ENCODE data around the gene OR2V1. TPM values are rescaled to one million over a fixed set of nuclear protein-coding genes. Genes with fewer than 3 reads are reported as not detected.
"Not testable (repeated sequence)": the region's sequence is repeated elsewhere in the genome, so short reads cannot be mapped to it uniquely, and the experiment has no call there.

The OR2V1 gene
- total and polyA plus RNA-seq, 8 donors: not detected

DNA sequence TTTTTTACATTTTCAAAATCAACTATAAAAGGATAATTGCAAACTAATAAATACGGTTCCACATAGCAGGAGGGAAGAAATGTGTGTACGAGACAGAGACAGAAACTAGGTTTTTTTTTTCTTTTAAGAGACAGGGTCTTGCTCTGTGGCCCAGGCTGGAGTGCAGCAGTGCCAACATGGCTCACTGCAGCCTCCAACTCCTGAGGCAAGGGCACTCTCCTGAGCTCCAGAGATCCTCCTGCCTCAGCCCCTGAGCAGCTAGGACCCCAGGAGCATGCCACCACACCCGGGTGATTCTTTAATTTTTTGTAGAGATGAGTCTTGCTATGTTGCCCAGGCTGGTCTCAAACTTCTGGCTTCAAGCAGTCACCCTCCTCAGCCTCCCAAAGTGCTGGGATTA lies 2.1 kb upstream of the OR2V1 start:
- DNase-seq: no peak
- Histone ChIP-seq H3K27ac (no peak overlapping the region), H3K4me3 (no peak overlapping the region), H3K4me1 (no peaks in the 10 kb centered on the region), H3K9me3 (peaks cover 0 to 14% (median 12%) of the 10 kb centered on the region in 4 donors), H3K27me3 (peaks cover 0 to 46% (median 29%) of the 10 kb centered on the region in 3 donors), H3K36me3 (no peaks in the 10 kb centered on the region)
- intact Hi-C loops (cut with DNase I; ENCODE audit: low total_unique reads): no loop called here
- TF ChIP-seq EP300 (IDR thresholded peaks at IDR 0.05) (no peak), POLR2AphosphoS5 (IDR thresholded peaks at IDR 0.05) (no peak), CTCF (IDR thresholded peaks at IDR 0.05) (no peak), POLR2A (IDR thresholded peaks at IDR 0.05) (no peak)
- 70 to 85% (median 80%) methylated on average over 3 of the region's 3 CpGs for WGBS, 5 donors

DNA sequence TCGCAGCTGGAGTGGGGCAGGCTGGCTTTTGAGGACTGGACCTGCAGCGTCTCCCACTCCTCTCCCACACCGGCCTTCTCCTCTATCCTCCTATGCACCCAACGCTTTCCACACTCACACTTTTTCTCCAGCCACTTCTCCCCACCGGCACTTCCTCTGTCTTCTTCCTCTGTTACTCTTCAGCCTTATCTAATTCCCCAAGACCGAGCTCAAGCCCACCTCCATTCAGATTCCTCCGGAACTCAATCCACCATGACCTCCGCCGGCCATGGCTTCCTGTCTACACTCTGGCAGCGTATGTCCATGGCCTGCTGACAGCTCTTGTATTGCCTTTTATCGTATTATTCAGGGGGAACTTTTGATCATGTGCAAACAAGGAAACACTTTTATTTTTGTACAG lies 545 bp upstream of the OR2V1 start:
- 72 to 84% (median 81%) methylated on average over 11 of the region's 11 CpGs for WGBS, 5 donors
- DNase-seq: no peak
- Histone ChIP-seq H3K4me1 (no peaks in the 10 kb centered on the region), H3K27ac (no peak overlapping the region), H3K36me3 (no peaks in the 10 kb centered on the region), H3K27me3 (peaks cover 0 to 62% (median 35%) of the 10 kb centered on the region in 3 donors), H3K4me3 (no peak overlapping the region), H3K9me3 (peaks cover 0 to 9% (median 8%) of the 10 kb centered on the region in 4 donors)
- no peak for TF ChIP-seq POLR2A (IDR thresholded peaks at IDR 0.05)
- TF ChIP-seq EP300 (IDR thresholded peaks at IDR 0.05): no peak
- no peak for TF ChIP-seq POLR2AphosphoS5 (IDR thresholded peaks at IDR 0.05)
- no peak for TF ChIP-seq CTCF (IDR thresholded peaks at IDR 0.05)
- intact Hi-C loops (cut with DNase I; ENCODE audit: low total_unique reads): no loop called here

DNA sequence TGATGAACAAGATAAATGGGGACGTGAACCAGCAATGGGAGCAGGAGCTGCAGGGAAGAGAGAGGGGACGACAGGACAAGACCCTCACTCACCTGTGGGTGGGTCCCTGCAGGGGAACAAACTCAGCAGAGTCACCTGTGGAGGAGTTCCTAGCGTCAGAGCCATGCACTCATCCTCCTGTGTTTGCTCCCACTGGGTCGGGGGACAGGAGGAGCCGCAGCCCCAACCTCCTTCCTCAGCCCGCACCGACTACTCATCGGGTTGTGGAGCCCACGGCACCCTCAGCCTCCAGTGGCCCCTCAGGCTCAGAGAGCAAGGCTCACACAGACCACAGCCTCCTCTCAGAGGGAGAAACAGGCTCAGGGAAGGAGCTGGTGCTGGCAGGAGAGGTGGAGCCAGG lies 888 bp downstream of the OR2V1 start:
- intact Hi-C loops (cut with DNase I; ENCODE audit: low total_unique reads): not testable (repeated sequence)
- WGBS, 5 donors: 52 to 73% (median 61%) methylated on average over 5 to 9 of the region's 9 CpGs
- H3K27me3 ChIP-seq: peaks cover 0 to 63% (median 35%) of the 10 kb centered on the region in 3 donors

GRCh38 chr5:181129601-181130000 lies 1.4 kb downstream of the OR2V1 start:
- H3K27me3 ChIP-seq: peaks cover 0 to 63% (median 35%) of the 10 kb centered on the region in 3 donors
- H3K4me3 ChIP-seq: no peak overlapping the region
- WGBS, 5 donors: 40 to 57% (median 44%) methylated on average over 7 of the region's 7 CpGs
- H3K4me1 ChIP-seq: no peaks in the 10 kb centered on the region
- H3K27ac ChIP-seq: no peak overlapping the region
- no peaks in the 10 kb centered on the region for H3K36me3 ChIP-seq
- intact Hi-C loops (cut with DNase I; ENCODE audit: low total_unique reads): no loop called here
- TF ChIP-seq EP300 (IDR thresholded peaks at IDR 0.05) (no peak), POLR2A (IDR thresholded peaks at IDR 0.05) (no peak), POLR2AphosphoS5 (IDR thresholded peaks at IDR 0.05) (no peak), CTCF (IDR thresholded peaks at IDR 0.05) (no peak)
- no peaks in the 10 kb centered on the region for H3K9me3 ChIP-seq
- no peak for DNase-seq

More for the DNA sequence above, 888 bp downstream of the OR2V1 start:
- H3K9me3 ChIP-seq, DNase-seq, H3K4me3 ChIP-seq, H3K27ac ChIP-seq, H3K4me1 ChIP-seq, H3K36me3 ChIP-seq: not testable (repeated sequence)

GRCh38 chr5:181127907-181128626 lies 2.9 kb downstream of the OR2V1 start:
- H3K27me3 ChIP-seq: peaks cover 0 to 69% (median 32%) of the 10 kb centered on the region in 3 donors
- H3K36me3 ChIP-seq: no peaks in the 10 kb centered on the region
- H3K9me3 ChIP-seq: no peaks in the 10 kb centered on the region
- WGBS, 5 donors: 43 to 69% (median 66%) methylated on average over 15 of the region's 15 CpGs
- DNase-seq: no peak
- intact Hi-C loops (cut with DNase I; ENCODE audit: low total_unique reads): no loop called here
- no peak overlapping the region for H3K4me3 ChIP-seq
- H3K4me1 ChIP-seq: no peaks in the 10 kb centered on the region
- TF ChIP-seq POLR2AphosphoS5 (IDR thresholded peaks at IDR 0.05) (no peak), EP300 (IDR thresholded peaks at IDR 0.05) (no peak), CTCF (IDR thresholded peaks at IDR 0.05) (no peak), POLR2A (IDR thresholded peaks at IDR 0.05) (no peak)
- H3K27ac ChIP-seq: no peak overlapping the region
